GM21619 (cell line): ENCODE data around the gene SERTAD3.
"Not testable (repeated sequence)": the region's sequence is repeated elsewhere in the genome, so short reads cannot be mapped to it uniquely, and the experiment has no call there.

Experiments used
- ATAC-seq: cut with Tn5 transposase; IDR thresholded peaks from one replicate; pipeline ENCODE4 v1.9.1; 2021; ENCODE audit not compliant: unreplicated experiment

Gene SERTAD3

GRCh38 chr19:40458597-40458974 is 14.5 kb upstream of the SERTAD3 start:
- ATAC-seq: no peak

- no peak for ATAC-seq
These were observed 13.9 kb upstream of the SERTAD3 start for GRCh38 chr19:40457953-40458596.

DNA sequence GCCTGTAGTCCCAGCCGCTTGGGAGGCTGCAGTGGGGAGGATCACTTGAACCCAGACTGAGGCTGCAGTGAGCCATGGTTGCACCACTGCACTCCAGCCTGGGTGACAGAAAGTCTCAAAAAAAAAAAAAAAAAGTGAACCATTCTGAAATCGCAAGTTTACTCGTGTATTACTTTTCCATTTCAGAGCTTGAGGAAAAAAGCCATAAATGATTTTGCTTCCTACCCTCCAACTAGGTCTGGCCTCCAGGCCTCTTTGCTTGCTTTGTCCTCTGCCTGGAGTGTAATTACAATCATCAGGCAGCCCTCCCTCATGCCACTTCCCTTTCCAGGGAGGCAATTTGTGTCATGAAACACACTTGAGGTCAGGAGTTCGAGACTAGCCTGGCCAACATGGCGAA is 12.9 kb upstream of the SERTAD3 start:
- no peak for ATAC-seq

- ATAC-seq: not testable (repeated sequence)
These were observed 9.8 kb upstream of the SERTAD3 start for GRCh38 chr19:40453943-40454342.

GRCh38 chr19:40453151-40453735 is 9.1 kb upstream of the SERTAD3 start:
- ATAC-seq: no peak

DNA sequence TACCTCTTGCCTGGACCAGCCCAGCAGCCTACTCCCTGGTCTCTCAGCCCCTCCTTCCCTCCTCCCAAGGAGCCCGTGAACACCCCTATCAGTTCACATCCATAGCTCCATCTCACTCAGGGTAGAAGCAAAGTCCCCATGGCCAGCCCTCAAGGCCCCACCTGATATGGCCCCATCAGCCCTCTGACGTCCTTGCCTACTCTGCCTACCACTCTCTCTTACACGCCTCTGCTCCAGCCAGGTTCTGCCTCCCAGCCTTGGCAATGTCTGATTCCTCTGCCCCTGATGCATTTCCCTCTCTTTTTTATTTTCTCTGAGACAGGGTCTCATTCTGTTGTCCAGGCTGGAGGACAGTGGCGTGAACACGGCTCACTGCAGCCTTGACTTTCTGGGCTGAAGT is 7.9 kb upstream of the SERTAD3 start:
- ATAC-seq: no peak

DNA sequence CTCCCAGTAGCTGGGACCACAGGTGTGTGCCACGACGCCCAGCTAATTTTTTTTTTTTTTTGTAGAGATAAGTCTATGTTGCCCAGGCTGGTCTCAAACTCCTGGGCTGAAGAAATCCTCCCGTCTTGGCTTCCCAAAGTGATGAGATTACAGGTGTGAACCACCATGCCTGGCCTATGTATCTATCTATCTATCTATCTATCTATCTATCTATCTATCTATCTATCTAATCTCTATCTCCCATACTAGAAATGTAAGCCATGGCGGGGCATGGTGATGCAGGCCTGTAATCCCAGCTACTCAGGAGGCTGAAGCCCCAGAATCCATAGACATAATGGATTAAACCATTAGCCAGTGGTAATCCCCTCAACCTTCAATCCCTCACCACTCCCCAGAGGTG is 6.5 kb upstream of the SERTAD3 start:
- no peak for ATAC-seq

GRCh38 chr19:40449506-40449905 is 5.4 kb upstream of the SERTAD3 start:
- ATAC-seq: no peak

DNA sequence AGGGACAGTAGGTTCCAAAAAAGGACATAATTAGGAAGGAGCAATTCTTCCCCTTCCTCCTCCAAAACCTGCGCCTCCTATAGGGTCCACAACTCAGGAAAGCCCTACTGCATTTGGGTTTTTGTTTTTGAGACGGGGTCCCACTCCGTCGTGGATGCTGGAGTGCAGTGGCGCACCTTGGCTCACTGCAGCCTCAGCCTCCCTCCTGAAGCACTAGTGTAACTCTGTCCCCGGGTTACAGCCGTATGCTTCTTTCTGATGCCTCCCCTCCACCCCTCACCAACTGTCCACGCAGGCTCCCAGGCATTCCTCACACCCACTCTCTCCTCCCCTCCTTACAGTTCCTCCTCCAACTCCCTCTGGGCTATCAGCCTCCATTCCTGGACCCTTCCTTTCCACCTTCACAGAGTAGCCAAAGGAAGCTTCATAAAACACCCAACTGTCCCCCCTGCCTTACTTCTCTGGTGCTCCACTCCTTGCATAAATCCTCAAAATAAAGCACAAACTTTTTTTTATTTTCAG is 2.2 kb upstream of the SERTAD3 start:
- no peak for ATAC-seq

DNA sequence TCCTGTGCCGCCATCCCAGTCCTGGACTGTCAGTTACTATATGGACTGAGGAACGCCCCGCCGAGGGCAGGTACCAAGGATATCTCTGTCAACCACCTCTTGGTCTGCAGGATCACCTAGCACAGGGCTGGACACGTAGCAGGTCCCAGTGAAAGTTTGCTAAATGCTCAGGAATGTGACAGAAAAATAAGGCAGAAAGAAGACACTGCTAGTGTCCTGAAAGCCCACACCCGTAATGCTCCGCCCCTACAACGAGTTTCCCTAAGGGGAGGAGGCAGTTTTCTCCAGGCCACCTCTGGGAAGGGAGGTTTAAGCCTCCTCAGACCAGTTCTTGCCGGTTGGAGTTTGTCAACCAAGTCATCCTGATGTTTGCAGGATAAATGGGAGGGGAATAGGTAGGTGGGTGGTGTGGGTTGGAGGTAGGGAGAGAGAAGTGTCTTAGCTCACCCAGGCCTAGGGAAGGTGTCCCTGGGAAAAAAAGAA is 1.7 kb upstream of the SERTAD3 start:
- ATAC-seq: no peak

DNA sequence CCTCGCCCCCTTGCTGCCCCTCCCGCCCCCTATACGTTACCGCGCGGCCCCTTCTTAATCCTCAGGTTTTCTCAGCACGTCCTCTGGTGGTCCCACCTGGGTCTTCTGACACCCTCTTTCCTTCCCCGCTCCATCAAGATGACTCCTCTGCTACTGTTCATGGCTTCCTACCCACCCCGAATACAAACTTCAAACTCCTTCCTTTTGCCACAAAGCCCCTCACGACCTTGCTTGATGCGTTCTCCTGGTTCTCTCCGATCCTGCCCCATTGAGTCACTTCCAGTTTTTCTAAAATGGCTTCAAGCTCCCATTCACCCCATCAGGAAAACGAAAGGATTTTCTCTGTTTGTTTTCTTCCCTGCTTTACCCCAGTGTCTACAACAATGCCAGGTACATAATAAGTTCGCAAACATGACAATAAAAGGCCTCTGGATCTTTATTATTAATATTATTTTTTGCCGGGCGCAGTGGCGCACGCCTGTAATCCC is 734 bp upstream of the SERTAD3 start:
- ATAC-seq: no peak

GRCh38 chr19:40443131-40443999 is 770 bp downstream of the SERTAD3 start:
- peak; percentile 56 for ATAC-seq

DNA sequence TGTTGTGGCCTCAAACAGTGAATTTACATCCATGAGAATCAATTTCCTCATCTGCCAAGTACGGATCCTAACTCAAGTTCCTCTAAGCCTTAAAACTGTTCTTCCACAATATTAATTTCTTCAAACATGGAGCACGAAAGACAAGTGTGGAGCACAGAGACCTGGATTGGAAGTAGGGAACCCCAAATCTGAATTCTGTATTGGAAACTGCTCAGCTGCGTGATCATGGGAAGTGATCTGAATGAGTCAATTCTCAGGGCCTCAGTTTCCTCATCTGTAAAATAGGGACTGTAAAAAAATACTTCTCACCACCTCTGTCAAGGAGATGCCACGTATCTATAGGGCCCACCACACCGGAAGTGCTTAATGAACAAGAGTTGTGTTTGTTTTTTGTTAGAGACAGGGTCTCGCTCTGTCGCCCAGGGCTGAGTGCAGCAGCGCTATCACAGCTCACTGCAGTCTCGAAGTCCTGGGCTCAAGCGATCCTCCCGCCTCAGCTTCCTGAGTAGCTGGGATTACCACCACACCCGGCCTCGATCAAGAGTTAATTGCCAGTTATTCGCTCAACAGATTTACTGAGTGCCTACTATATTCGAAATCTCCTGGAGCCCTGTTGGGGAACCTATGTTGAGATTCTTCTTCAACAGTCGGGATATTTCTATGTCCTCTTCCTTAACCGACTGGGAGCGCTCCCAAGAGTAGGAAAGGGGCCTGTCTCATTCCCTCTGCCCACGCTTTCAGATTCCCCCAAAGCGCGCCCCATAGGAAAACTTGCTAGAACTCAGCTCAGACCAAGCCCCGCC is 1.6 kb downstream of the SERTAD3 start:
- ATAC-seq: no peak

GRCh38 chr19:40441719-40442253 is 2.3 kb downstream of the SERTAD3 start:
- no peak for ATAC-seq

- ATAC-seq: no peak
These were observed 5.9 kb downstream of the SERTAD3 start for GRCh38 chr19:40438284-40438683.

DNA sequence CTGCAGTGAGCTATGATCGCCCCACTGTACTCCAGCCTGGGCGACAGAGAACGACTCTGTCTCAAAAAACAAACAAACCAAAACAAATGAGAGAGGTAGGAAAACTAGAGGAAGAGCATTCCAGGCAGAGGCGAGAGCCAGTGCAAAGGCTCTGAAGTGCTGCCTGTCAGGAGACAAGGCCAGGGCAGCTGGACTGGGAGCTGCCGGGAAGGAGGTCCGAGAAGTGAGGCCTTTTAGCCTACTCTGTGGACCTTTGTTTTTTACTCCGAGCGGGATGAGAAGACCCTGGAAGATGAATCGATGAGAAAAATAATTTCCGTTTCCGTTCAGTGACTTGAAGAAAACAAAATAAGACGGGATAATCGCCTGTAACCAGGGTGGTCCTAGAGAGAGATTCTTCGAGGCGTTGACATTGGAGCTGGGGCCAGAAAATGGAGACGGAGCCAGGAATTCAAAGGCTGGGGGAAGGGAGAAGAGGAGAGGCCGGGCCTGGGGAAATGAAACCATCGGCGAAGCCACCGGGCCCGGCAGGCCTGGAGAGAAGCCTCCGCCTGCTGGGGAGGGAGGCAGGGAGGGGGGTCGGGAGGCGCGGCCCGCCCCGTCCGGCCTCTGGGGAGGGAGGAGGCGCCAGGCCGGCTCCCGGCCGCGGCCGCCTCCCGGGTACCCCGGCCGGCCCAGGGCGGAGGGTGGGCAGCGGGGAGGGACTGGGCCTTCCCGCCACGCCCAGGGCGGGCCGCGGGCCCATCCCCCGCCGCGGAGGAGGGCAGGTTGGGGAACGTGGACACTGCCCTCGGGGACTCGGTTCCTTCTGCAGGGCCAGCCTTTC is 10.5 kb downstream of the SERTAD3 start:
- ATAC-seq: no peak

GRCh38 chr19:40432760-40433159 is 11.4 kb downstream of the SERTAD3 start:
- not testable (repeated sequence) for ATAC-seq

DNA sequence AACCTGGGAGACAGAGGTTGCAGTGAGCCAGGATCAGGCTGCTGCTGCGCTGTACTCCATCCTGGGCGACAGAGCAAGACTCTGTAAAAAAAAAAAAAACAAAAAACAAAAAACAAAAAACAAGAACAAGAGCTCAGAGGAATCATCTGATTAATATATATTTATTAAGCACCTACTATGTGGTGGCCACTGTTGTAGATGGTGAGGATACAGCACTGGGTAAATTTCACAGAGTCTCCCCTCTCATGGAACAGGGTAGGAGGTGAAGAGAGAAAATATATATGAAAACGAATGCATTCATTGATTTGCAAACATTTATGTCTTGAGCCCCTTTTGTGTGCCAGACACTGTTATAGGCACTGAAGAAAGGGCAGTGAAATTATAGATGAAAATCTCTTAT is 12.4 kb downstream of the SERTAD3 start:
- no peak for ATAC-seq

DNA sequence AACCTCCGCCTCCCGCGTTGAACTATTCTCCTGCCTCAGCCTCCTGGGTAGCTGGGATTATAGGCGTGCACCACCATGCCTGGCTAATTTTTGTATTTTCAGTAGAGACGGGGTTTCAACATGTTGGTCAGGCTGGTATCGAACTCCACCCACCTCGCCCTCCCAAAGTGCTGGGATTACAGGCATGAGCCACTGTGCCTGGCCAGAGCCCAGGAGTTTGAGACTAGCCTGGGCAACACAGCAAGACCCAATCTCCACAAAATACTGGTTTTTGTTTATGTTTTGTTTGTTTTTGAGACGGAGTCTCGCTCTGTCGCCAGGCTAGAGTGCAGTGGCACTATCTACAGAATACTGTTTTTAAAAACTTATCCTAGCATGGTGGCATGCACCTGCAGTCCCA is 13.9 kb downstream of the SERTAD3 start:
- ATAC-seq: not testable (repeated sequence)

DNA sequence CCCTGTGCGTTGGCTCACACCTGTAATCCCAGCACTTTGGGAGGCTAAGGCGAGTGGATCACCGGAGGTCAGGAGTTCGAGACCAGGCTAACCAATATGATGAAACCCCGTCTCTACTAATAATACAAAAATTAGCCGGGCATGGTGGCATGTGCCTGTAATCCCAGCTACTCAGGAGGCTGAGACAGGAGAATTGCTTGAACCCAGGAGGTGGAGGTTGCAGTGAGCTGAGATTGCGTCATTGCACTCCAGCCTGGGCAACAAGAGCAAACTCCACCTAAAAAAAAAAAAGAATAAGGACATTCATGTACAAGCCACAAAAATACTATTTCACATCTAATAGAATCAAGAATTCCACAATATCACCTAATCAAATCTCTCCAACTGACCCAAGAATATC is 15.9 kb downstream of the SERTAD3 start:
- not testable (repeated sequence) for ATAC-seq
